WTC11 (cell line): ENCODE data around the gene KCNQ2. TPM values are rescaled to one million over a fixed set of nuclear protein-coding genes. Genes with fewer than 3 reads are reported as not detected.

Experiments used
- ATAC-seq: fragments of 200-7000 bp; cut with Tn5 transposase; 2 replicates; pipeline ENCODE4 v1.10.0; 2021; ENCODE audit warnings: mild to moderate bottlenecking, moderate library complexity
- CTCF ChIA-PET: fragments of 300-600 bp; sonication (Branson Sonifier 250); formaldehyde crosslinking; loops from one replicate; lab custom pipeline; 2021; ENCODE audit warnings: antibody characterized with exemption; lab: Charles Lee
- POLR2A ChIA-PET: fragments of 350-600 bp; sonication (Branson Sonifier 250); formaldehyde crosslinking; loops from one replicate; lab custom pipeline; 2021; ENCODE audit warnings: antibody characterized with exemption; lab: Charles Lee
- DNase-seq: peaks from one replicate; pipeline ENCODE4 v3.0.0; 2021; ENCODE audit warnings: low spot score
- H3K27ac Mint-ChIP-seq: 2 replicates; pipeline ENCODE4 v1.8.0; 2021; ENCODE audit warnings: mixed read lengths
- H3K27me3 Mint-ChIP-seq: 2 replicates; pipeline ENCODE4 v1.8.0; 2021; ENCODE audit warnings: low read depth, mild to moderate bottlenecking, moderate library complexity, mixed read lengths
- H3K36me3 Mint-ChIP-seq: 2 replicates; pipeline ENCODE4 v1.8.0; 2021; ENCODE audit warnings: mixed read lengths
- H3K4me1 Mint-ChIP-seq: 2 replicates; pipeline ENCODE4 v1.8.0; 2022; ENCODE audit warnings: mixed read lengths
- H3K4me3 Mint-ChIP-seq: 2 replicates; pipeline ENCODE4 v1.8.0; 2021; ENCODE audit warnings: mild to moderate bottlenecking, moderate library complexity, mixed read lengths
- H3K9me3 Mint-ChIP-seq: 2 replicates; pipeline ENCODE4 v1.8.0; 2021; ENCODE audit warnings: mixed read lengths
- AFF4 ChIP-seq: sonication (generic); formaldehyde crosslinking; IDR thresholded peaks from 2 replicates; pipeline ENCODE4 v1.8.1; 2023; ENCODE audit warnings: mild to moderate bottlenecking, missing genetic modification reagents, borderline replicate concordance
- ATF6 ChIP-seq: sonication (generic); formaldehyde crosslinking; IDR thresholded peaks from 2 replicates; pipeline ENCODE4 v1.8.1; 2023; ENCODE audit warnings: mild to moderate bottlenecking, missing genetic modification reagents
- CREB1 ChIP-seq: sonication (generic); formaldehyde crosslinking; IDR thresholded peaks from 2 replicates; pipeline ENCODE4 v1.8.0; 2023; ENCODE audit warnings: mild to moderate bottlenecking, missing genetic modification reagents
- CREM ChIP-seq: sonication (generic); formaldehyde crosslinking; IDR thresholded peaks from 2 replicates; pipeline ENCODE4 v1.8.1; 2022; ENCODE audit warnings: mild to moderate bottlenecking, missing genetic modification reagents, moderate library complexity
- ESRRA ChIP-seq: sonication (generic); formaldehyde crosslinking; IDR thresholded peaks from 2 replicates; pipeline ENCODE4 v1.8.1; 2022; ENCODE audit warnings: mild to moderate bottlenecking, missing genetic modification reagents, borderline replicate concordance
- FOXK1 ChIP-seq: sonication (generic); formaldehyde crosslinking; IDR thresholded peaks from 2 replicates; pipeline ENCODE4 v1.8.0; 2022; ENCODE audit warnings: mild to moderate bottlenecking, moderate library complexity, missing genetic modification reagents
- MAX ChIP-seq: sonication (generic); formaldehyde crosslinking; IDR thresholded peaks from 2 replicates; pipeline ENCODE4 v1.8.0; 2022; ENCODE audit warnings: mild to moderate bottlenecking, missing genetic modification reagents
- MLX ChIP-seq: sonication (generic); formaldehyde crosslinking; IDR thresholded peaks from 2 replicates; pipeline ENCODE4 v1.8.1; 2023; ENCODE audit warnings: mild to moderate bottlenecking, missing genetic modification reagents, moderate library complexity
- STAT6 ChIP-seq: sonication (generic); formaldehyde crosslinking; conservative IDR thresholded peaks from 2 replicates; pipeline ENCODE4 v1.8.1; 2023; ENCODE audit warnings: mild to moderate bottlenecking, low read depth, missing genetic modification reagents, moderate library complexity
- TCF7 ChIP-seq: sonication (generic); formaldehyde crosslinking; IDR thresholded peaks from 2 replicates; pipeline ENCODE4 v1.8.0; 2022; ENCODE audit warnings: mild to moderate bottlenecking, low read depth, missing genetic modification reagents, moderate library complexity
- ZBTB43 ChIP-seq: sonication (generic); formaldehyde crosslinking; IDR thresholded peaks from 2 replicates; pipeline ENCODE4 v1.8.1; 2023; ENCODE audit warnings: mild to moderate bottlenecking, missing genetic modification reagents
- ZMAT4 ChIP-seq: fragments of 250-450 bp; sonication (Bioruptor Pico); IDR thresholded peaks from 2 replicates; pipeline ENCODE4 v1.9.0; 2021; ENCODE audit warnings: mild to moderate bottlenecking
- ZNF232 ChIP-seq: sonication (generic); formaldehyde crosslinking; IDR thresholded peaks from 2 replicates; pipeline ENCODE4 v1.8.0; 2022; ENCODE audit warnings: mild to moderate bottlenecking, missing genetic modification reagents
- ZNF263 ChIP-seq: sonication (generic); formaldehyde crosslinking; IDR thresholded peaks from 2 replicates; pipeline ENCODE4 v1.8.1; 2022; ENCODE audit warnings: low read depth, mild to moderate bottlenecking, moderate library complexity, missing genetic modification reagents
- ZNF416 ChIP-seq: fragments of 250-450 bp; sonication (Bioruptor Pico); IDR thresholded peaks from 2 replicates; pipeline ENCODE4 v1.9.0; 2021; ENCODE audit warnings: mild to moderate bottlenecking, inconsistent platforms
- total RNA-seq: library from RNA; stranded (reverse); gene quantifications from 3 replicates; pipeline ENCODE4 v1.2.3, GENCODE V29; 2021

The KCNQ2 gene
- total RNA-seq, 1 experiment from 2014 or later, result 99.8 TPM

GRCh38 chr20:63469713-63470101, 2.7 kb downstream of the KCNQ2 start:
- no peak overlapping the region; the same call in 1 of the 2 replicates for H3K4me3 Mint-ChIP-seq
- TF ChIP-seq ZBTB43 (CRISPR knock-in tag) (no peak), ZNF232 (CRISPR knock-in tag) (no peak), MLX (CRISPR knock-in tag) (no peak), CREM (no peak), MAX (CRISPR knock-in tag) (no peak)
- H3K27me3 Mint-ChIP-seq, result peaks cover 4% of the 10 kb centered on the region; the same call in 1 of the 2 replicates
- H3K36me3 Mint-ChIP-seq, result no peaks in the 10 kb centered on the region
- POLR2A ChIA-PET, result no interaction called here
- CTCF ChIA-PET, result interaction anchor here (0.9 to 2.8 kb wide), 9 partner anchors 9 to 306 kb away, joined by 3 to 12 read pairs (median 5); partner anchors contain the start of gene PTK6
- H3K9me3 Mint-ChIP-seq, result no peaks in the 10 kb centered on the region
- DNase-seq, result no peak
- peaks cover 29% of the 10 kb centered on the region for H3K4me1 Mint-ChIP-seq
- H3K27ac Mint-ChIP-seq, result no peak overlapping the region
- ATAC-seq, result no peak

- POLR2A ChIA-PET, result no interaction called here
- H3K9me3 Mint-ChIP-seq, result no peaks in the 10 kb centered on the region
- no peak for TF ChIP-seq STAT6 (CRISPR knock-in tag)
- no peak for TF ChIP-seq CREM
- TF ChIP-seq ZMAT4 (CRISPR knock-in tag), result no peak
- TF ChIP-seq ESRRA (CRISPR knock-in tag), result no peak
- no peak for TF ChIP-seq ATF6
- CTCF ChIA-PET, result interaction anchor here (0.6 to 2.8 kb wide), 6 partner anchors 22 to 87 kb away, joined by 3 to 12 read pairs (median 4); no protein-coding TSS in a partner anchor
- ATAC-seq (no peak), DNase-seq (no peak)
- no peak overlapping the region for H3K4me3 Mint-ChIP-seq
- H3K27ac Mint-ChIP-seq, result no peak overlapping the region
- H3K4me1 Mint-ChIP-seq, result peaks cover 32% of the 10 kb centered on the region
- H3K27me3 Mint-ChIP-seq, result peaks cover 4% of the 10 kb centered on the region; the same call in 1 of the 2 replicates
- H3K36me3 Mint-ChIP-seq, result no peaks in the 10 kb centered on the region
These were observed 3.3 kb downstream of the KCNQ2 start for GRCh38 chr20:63469019-63469712.

- Mint-ChIP-seq H3K27ac (0 out of 2 replicates have a peak overlapping the region, but pooled peaks have one; percentile 48), H3K36me3 (no peaks in the 10 kb centered on the region), H3K27me3 (no peaks in the 10 kb centered on the region), H3K4me3 (no peak overlapping the region), H3K9me3 (no peaks in the 10 kb centered on the region), H3K4me1 (peaks cover 33% of the 10 kb centered on the region)
- DNase-seq (no peak), ATAC-seq (no peak)
- ChIA-PET POLR2A (no interaction called here), CTCF (interaction anchor here (0.6 to 2.4 kb wide), 3 partner anchors 27 to 87 kb away, joined by 3 to 9 read pairs (median 5); no protein-coding TSS in a partner anchor)
- TF ChIP-seq CREB1, result no peak
- no peak for TF ChIP-seq TCF7 (CRISPR knock-in tag)
- TF ChIP-seq ZNF263 (CRISPR knock-in tag), result no peak
- no peak for TF ChIP-seq MAX (CRISPR knock-in tag)
- no peak for TF ChIP-seq ZNF416 (CRISPR knock-in tag)
- TF ChIP-seq STAT6 (CRISPR knock-in tag), result no peak
- no peak for TF ChIP-seq AFF4 (CRISPR knock-in tag)
- TF ChIP-seq FOXK1 (CRISPR knock-in tag), result no peak
These were observed 4.0 kb downstream of the KCNQ2 start for GRCh38 chr20:63468421-63468820.
